Tibial nerve (tissue), 4 donors: ENCODE measurements around the gene PLP2. TPM values are rescaled to one million over a fixed set of nuclear protein-coding genes. Genes with fewer than 3 reads are reported as not detected.
"Not testable (repeated sequence)": the region's sequence is repeated elsewhere in the genome, so short reads cannot be mapped to it uniquely, and the experiment has no call there.

Experiments
- DNase-seq, 2 donors: peaks; one replicate each; pipeline ENCODE4 v3.0.0-alpha.2; 2019; ENCODE audit warnings: low spot score in 2 of 2
- H3K27ac ChIP-seq, 4 donors: fragments of 200-600 bp; sonication (generic) in 3 of 4; one replicate each; pipeline ENCODE4 v1.5.1; 2017 to 2019; ENCODE audit warnings: mild to moderate bottlenecking in 1 of 4
- H3K27me3 ChIP-seq, 2 donors: fragments of 200-600 bp; sonication (generic) in 1 of 2; one replicate each; pipeline versions ENCODE4 v1.5.1 to v1.6.0; 2017 to 2019
- H3K36me3 ChIP-seq, 3 donors: fragments of 200-600 bp; sonication (generic); one replicate each; pipeline ENCODE4 v1.5.1; 2018 to 2019
- H3K4me1 ChIP-seq, 4 donors: fragments of 200-600 bp; sonication (generic) in 3 of 4; one replicate each; pipeline ENCODE4 v1.5.1; 2017 to 2019
- H3K4me3 ChIP-seq, 4 donors: fragments of 200-600 bp; sonication (generic) in 3 of 4; one replicate each; pipeline ENCODE4 v1.5.1; 2017 to 2019; ENCODE audit warnings: mild to moderate bottlenecking in 1 of 4, moderate library complexity in 1 of 4
- H3K9me3 ChIP-seq, 4 donors: fragments of 200-600 bp; sonication (generic) in 3 of 4; one replicate each; pipeline ENCODE4 v1.5.1; 2017 to 2019
- EP300 ChIP-seq, 2 donors: sonication (generic); formaldehyde crosslinking; IDR thresholded peaks; one replicate each; pipeline ENCODE4 v1.6.1; 2017; ENCODE audit warnings: antibody characterized with exemption in 2 of 2, mild to moderate bottlenecking in 1 of 2
- POLR2A ChIP-seq, 2 donors: fragments of 450-650 bp; IDR thresholded peaks; one replicate each; pipeline ENCODE4 v1.6.1; 2017; ENCODE audit warnings: antibody characterized with exemption in 2 of 2, mild to moderate bottlenecking in 2 of 2, moderate library complexity in 2 of 2
- WGBS, 2 donors: methylation state at CpG; one replicate each; pipeline ENCODE4 v1.1.5; 2018; 5-methylcytosine and 5-hydroxymethylcytosine counted together
- total RNA-seq, 4 donors: library from RNA; depleted of rRNA; stranded (reverse); fragments of >200 nt; gene quantifications; one replicate each; pipeline ENCODE4 v1.1.0, GENCODE V29; 2016
- TF ChIP-seq, protein P1 (sequence below), 5 experiments: fragments of 200-600 bp in 3 of 5; fragments of 450-650 bp in 2 of 5; sonication (generic) in 3 of 5; IDR thresholded peaks; one replicate each; pipeline ENCODE4 v1.5.1; 2016 to 2019; ENCODE audit warnings: antibody characterized with exemption in 5 of 5, mild to moderate bottlenecking in 3 of 5, moderate library complexity in 2 of 5

Gene PLP2
- total RNA-seq, 4 donors from 2014 or later = 22.0 to 34.7 (median 31.5) TPM

DNA sequence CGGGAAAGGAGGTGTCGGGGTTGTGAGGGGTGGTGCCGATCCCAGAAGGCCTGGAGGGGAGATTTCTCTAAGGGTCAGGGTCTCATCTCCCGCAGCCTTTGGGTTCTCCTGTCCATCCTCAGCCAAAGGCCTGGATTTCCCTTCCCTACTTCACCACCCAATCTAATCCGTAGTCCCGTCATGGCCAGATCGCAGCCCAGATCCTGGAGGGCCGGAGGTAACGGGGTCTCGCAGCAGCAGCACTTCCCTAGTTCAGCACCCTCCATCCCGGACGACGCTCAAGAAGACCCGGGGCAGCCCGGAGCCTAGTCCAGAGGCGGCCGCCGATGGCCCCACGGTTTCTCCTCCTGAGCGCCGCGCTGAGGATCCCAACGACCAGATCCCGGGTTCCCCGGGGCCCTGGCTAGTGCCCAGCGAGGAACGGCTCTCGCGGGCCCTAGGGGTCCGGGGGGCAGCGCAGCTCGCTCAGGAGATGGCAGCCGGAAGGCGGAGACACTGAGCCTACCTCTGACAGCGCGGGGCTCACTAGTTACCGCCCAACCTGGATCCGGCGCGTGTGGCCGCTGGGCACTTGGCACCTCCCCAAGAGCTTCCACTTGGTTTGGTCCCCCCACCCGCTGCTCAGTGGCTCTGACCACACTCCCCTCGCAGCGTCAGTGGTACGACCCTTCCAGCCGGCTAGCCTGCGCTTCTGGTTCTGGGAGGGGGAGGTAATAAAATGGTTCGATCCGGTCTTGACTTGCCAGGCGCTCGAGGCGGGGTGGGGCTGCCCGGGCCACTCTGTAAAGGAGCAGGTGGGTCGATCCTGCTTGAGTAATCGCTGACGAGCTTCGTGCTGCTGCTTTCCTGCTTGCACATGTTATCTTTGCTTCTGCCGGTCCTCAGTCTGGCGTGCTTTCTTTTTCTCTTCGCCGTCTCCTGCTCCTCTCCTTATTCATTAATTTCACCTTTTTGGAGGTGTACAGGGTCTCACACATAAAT, 5.5 kb upstream of the PLP2 start:
- TF ChIP-seq POLR2A (IDR thresholded peaks at IDR 0.05) = peak in 1 of 2 donors; percentile 16
- TF ChIP-seq, protein P1, sequence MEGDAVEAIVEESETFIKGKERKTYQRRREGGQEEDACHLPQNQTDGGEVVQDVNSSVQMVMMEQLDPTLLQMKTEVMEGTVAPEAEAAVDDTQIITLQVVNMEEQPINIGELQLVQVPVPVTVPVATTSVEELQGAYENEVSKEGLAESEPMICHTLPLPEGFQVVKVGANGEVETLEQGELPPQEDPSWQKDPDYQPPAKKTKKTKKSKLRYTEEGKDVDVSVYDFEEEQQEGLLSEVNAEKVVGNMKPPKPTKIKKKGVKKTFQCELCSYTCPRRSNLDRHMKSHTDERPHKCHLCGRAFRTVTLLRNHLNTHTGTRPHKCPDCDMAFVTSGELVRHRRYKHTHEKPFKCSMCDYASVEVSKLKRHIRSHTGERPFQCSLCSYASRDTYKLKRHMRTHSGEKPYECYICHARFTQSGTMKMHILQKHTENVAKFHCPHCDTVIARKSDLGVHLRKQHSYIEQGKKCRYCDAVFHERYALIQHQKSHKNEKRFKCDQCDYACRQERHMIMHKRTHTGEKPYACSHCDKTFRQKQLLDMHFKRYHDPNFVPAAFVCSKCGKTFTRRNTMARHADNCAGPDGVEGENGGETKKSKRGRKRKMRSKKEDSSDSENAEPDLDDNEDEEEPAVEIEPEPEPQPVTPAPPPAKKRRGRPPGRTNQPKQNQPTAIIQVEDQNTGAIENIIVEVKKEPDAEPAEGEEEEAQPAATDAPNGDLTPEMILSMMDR (IDR thresholded peaks at IDR 0.05) = peak; percentile 16 to 35 (median 21)
- peak in 1 of 2 donors; percentile 63 for TF ChIP-seq EP300 (IDR thresholded peaks at IDR 0.05)
- peaks cover 0 to 20% (median 0%) of the 10 kb centered on the region in 4 donors for H3K4me1 ChIP-seq
- DNase-seq = peak; percentile 36 to 48
- peak overlapping the region; percentile 27 to 50 (median 41) for H3K4me3 ChIP-seq
- no peaks in the 10 kb centered on the region for H3K36me3 ChIP-seq
- peak overlapping the region; percentile 66 to 92 (median 89) for H3K27ac ChIP-seq
- H3K27me3 ChIP-seq = no peaks in the 10 kb centered on the region
- WGBS, 2 donors = 24 to 54% methylated on average over 12 to 40 of the region's 61 CpGs
- H3K9me3 ChIP-seq = no peaks in the 10 kb centered on the region

DNA sequence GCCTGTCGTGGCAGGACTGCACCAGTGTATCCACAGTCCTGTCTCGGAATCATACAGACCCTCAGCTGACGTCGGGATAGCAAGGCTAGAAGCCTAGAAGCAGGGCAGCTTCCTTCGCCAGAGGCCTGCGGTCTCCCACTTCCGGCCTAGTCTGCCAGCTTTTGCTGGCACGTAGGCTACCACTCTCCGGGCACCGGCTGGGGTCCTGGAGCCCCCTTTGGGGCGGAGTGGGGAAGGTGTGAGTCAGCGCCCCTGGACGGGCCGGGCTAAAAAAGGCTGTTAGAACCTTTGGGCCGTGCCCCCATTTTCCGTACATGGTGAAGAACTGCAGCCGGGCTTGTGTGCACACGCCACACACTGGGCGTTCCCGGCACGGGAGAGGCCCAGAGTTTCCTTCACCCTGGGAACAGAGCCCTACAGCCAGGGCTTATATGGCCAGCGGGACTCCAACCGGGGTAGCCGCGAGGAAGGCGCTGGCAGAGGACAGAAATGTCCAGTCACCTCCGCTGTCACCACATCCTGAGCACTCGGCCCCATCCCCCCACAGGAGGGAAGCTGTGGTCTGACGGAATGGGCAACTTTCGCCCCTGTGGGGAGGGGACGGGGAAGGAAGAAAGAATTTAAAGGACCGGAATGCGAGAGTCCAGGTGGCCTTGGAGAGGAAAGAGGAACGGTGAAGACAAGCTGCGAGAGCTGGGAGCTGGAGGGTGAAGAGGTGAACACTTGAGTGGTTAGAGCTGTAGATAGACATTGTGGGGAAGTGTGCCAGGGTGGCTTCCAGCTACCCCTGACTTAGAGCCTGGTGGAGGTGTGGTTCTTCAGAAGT, 4.6 kb upstream of the PLP2 start:
- Histone ChIP-seq H3K27me3 (no peaks in the 10 kb centered on the region), H3K27ac (peak overlapping the region; percentile 66 to 92 (median 89)), H3K36me3 (no peaks in the 10 kb centered on the region), H3K4me1 (peaks cover 0 to 20% (median 0%) of the 10 kb centered on the region in 4 donors), H3K9me3 (no peaks in the 10 kb centered on the region), H3K4me3 (peak overlapping the region; percentile 27 to 50 (median 41))
- peak; percentile 24 to 47 for DNase-seq
- peak in 1 of 2 donors; percentile 61 for TF ChIP-seq EP300 (IDR thresholded peaks at IDR 0.05)
- TF ChIP-seq, protein P1 (IDR thresholded peaks at IDR 0.05) = peak in 1 of 5 experiments; percentile 11
- TF ChIP-seq POLR2A (IDR thresholded peaks at IDR 0.05) = peak in 1 of 2 donors; percentile 49
- 7 to 53% methylated on average over 21 to 35 of the region's 35 CpGs for WGBS, 2 donors

DNA sequence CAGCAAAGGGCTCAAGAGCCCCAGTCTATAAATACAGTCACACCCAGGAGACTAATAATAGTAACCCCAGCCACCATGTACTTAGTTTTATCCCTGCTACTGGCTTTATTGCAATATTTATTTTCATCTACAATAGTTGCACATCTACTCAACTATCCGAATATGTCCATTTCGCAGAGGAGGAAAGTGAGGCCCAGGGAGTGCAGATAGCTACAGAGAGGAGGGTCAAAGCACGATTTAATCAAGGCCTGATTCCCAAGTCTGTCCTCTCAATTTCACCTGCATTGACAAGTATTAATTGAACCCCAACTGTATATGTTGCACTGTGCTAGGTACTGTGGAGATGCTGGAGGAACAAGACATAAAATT, 4.0 kb upstream of the PLP2 start:
- H3K9me3 ChIP-seq = no peaks in the 10 kb centered on the region
- peaks cover 0 to 21% (median 0%) of the 10 kb centered on the region in 4 donors for H3K4me1 ChIP-seq
- no peaks in the 10 kb centered on the region for H3K27me3 ChIP-seq
- H3K27ac ChIP-seq = peak overlapping the region; percentile 66 to 92 (median 89)
- WGBS, 2 donors = 78 to 83% methylated on average over 3 of the region's 3 CpGs
- TF ChIP-seq, protein P1 (IDR thresholded peaks at IDR 0.05) = no peak
- TF ChIP-seq POLR2A (IDR thresholded peaks at IDR 0.05) (no peak), EP300 (IDR thresholded peaks at IDR 0.05) (no peak)
- H3K4me3 ChIP-seq = peak overlapping the region in 3 of 4 donors; percentile 27 to 50 (median 42)
- H3K36me3 ChIP-seq = no peaks in the 10 kb centered on the region
- no peak for DNase-seq

DNA sequence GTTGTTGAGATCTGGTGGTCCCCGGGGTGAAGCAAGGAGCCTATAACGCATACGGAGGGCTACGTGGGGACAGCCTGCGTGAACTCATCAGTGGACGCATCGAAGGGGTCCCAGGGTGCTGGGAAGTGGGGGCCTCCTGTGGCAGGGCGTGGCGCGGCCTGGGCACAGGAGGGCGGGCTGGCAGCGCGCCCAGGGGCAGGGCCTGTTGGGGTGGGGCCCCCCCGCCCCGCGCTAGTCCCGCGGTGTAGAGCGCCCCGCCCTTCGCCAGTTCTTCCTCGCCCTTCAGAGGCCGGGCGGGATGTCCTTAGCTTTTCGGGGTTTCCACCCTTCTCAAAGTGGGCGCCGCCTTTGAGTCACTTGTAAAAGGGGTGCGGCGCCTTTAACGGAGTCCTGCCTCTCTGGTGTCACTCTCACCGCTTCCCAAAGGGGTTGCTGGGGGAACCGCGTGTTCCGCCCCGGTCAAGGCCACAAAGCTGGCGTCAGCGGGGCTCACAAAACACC, 632 bp downstream of the PLP2 start:
- peak overlapping the region; percentile 83 to 95 (median 88) for H3K27ac ChIP-seq
- H3K9me3 ChIP-seq = no peaks in the 10 kb centered on the region
- 0 to 60% methylated on average over 13 to 37 of the region's 37 CpGs for WGBS, 2 donors
- peaks cover 0 to 13% (median 2%) of the 10 kb centered on the region in 4 donors for H3K4me1 ChIP-seq
- H3K36me3 ChIP-seq = peaks cover 0 to 36% (median 0%) of the 10 kb centered on the region in 3 donors
- H3K4me3 ChIP-seq = peak overlapping the region; percentile 52 to 70 (median 55)
- H3K27me3 ChIP-seq = no peaks in the 10 kb centered on the region
- peak; percentile 55 for DNase-seq
- TF ChIP-seq POLR2A (IDR thresholded peaks at IDR 0.05) = peak in 1 of 2 donors; percentile 37
- TF ChIP-seq EP300 (IDR thresholded peaks at IDR 0.05) = peak; percentile 35 to 54
- TF ChIP-seq, protein P1 (IDR thresholded peaks at IDR 0.05) = no peak

DNA sequence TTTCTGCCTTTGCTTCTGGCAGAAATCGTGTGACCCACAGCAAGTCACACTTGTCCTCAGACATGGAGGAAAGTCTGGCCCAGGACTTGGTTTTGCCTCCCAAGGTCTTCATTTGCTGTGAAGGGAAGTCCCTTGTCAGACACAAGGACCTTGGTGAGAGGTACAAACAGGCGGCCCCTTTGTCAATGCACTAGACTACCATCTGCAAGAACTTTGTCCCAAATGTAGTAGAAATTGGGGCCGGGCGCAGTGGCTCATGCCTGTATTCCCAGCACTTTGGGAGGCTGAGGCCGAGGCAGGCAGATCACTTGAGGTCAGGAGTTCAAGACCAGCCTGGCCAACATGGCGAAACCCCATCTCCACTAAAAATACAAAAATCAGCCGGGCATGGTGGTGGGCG, 1.8 kb downstream of the PLP2 start:
- not testable (repeated sequence) for DNase-seq, H3K27me3 ChIP-seq, H3K9me3 ChIP-seq, H3K4me1 ChIP-seq, H3K4me3 ChIP-seq
- Histone ChIP-seq H3K27ac (peak overlapping the region; percentile 83 to 95 (median 88)), H3K36me3 (peaks cover 0 to 48% (median 0%) of the 10 kb centered on the region in 3 donors)
- 85 to 87% methylated on average over 7 to 8 of the region's 8 CpGs for WGBS, 2 donors
